KMS-11 (cell line): ENCODE results near the gene LYST.
"Not testable (repeated sequence)": the region's sequence is repeated elsewhere in the genome, so short reads cannot be mapped to it uniquely, and the experiment has no call there.

Experiments
- H2AFZ ChIP-seq: fragments of 200-600 bp; sonication (generic); 2 replicates; pipeline ENCODE4 v1.6.1; 2016; ENCODE audit warnings: antibody characterized with exemption, mixed run types, low read depth
- H3K27ac ChIP-seq: fragments of 200-600 bp; sonication (generic); 2 replicates; pipeline ENCODE4 v1.6.1; 2016; ENCODE audit warnings: mild to moderate bottlenecking, mixed run types
- H3K27me3 ChIP-seq: fragments of 200-600 bp; sonication (generic); 2 replicates; pipeline ENCODE4 v1.6.1; 2017; ENCODE audit warnings: mild to moderate bottlenecking, low read depth, mixed run types, moderate library complexity; ENCODE audit not compliant: insufficient read depth
- H3K36me3 ChIP-seq: fragments of 200-600 bp; sonication (generic); 2 replicates; pipeline ENCODE4 v1.6.1; 2017; ENCODE audit warnings: mild to moderate bottlenecking, mixed run types; ENCODE audit not compliant: insufficient read depth
- H3K4me1 ChIP-seq: fragments of 200-600 bp; sonication (generic); 2 replicates; pipeline ENCODE4 v1.6.1; 2016; ENCODE audit warnings: mild to moderate bottlenecking, low read depth, mixed run types; ENCODE audit not compliant: poor library complexity, severe bottlenecking
- H3K4me2 ChIP-seq: fragments of 200-600 bp; sonication (generic); 2 replicates; pipeline ENCODE4 v1.7.0; 2016; ENCODE audit warnings: mild to moderate bottlenecking, mixed run types
- H3K4me3 ChIP-seq: fragments of 200-600 bp; sonication (generic); IDR thresholded peaks from 2 replicates; pipeline ENCODE4 v1.6.1; 2017; ENCODE audit warnings: low read depth, low read length, mixed read lengths; ENCODE audit not compliant: insufficient read depth
- H3K79me2 ChIP-seq: fragments of 200-600 bp; sonication (generic); 2 replicates; pipeline ENCODE4 v1.6.1; 2016; ENCODE audit warnings: low read depth, mixed run types; ENCODE audit not compliant: insufficient read depth
- H3K9ac ChIP-seq: fragments of 200-600 bp; sonication (generic); 2 replicates; pipeline ENCODE4 v1.6.1; 2016; ENCODE audit warnings: mild to moderate bottlenecking, mixed run types
- H4K20me1 ChIP-seq: fragments of 200-600 bp; sonication (generic); 2 replicates; pipeline ENCODE4 v1.6.1; 2016; ENCODE audit warnings: mild to moderate bottlenecking, mixed run types; ENCODE audit not compliant: insufficient read depth
- CTCF ChIP-seq: fragments of 200-600 bp; sonication (generic); conservative IDR thresholded peaks from 2 replicates; pipeline ENCODE4 v1.6.1; 2017; ENCODE audit warnings: low read depth, mild to moderate bottlenecking, antibody characterized with exemption, low read length, moderate library complexity, mixed read lengths

The LYST gene

GRCh38 chr1:235650341-235651169 lies 216.2 kb downstream of the LYST start:
- no peaks in the 10 kb centered on the region for H3K4me1 ChIP-seq
- H3K79me2 ChIP-seq: no peaks in the 10 kb centered on the region
- no peak overlapping the region for H3K4me2 ChIP-seq
- TF ChIP-seq CTCF: no peak
- H3K4me3 ChIP-seq: no peak overlapping the region
- no peak overlapping the region for H2AFZ ChIP-seq
- H4K20me1 ChIP-seq: no peaks in the 10 kb centered on the region
- no peaks in the 10 kb centered on the region for H3K27me3 ChIP-seq
- H3K36me3 ChIP-seq: no peaks in the 10 kb centered on the region
- no peak overlapping the region for H3K27ac ChIP-seq
- no peak overlapping the region for H3K9ac ChIP-seq

GRCh38 chr1:235649368-235650163 lies 217.1 kb downstream of the LYST start, which contains the start of gene GNG4:
TSS of gene GNG4 (minus strand) at chr1:235649784. CDS start at chr1:235583838, 65,946 bp downstream.
- H2AFZ ChIP-seq: peak within 1 kb of the TSS; percentile 80

GRCh38 chr1:235648954-235649367 lies 217.7 kb downstream of the LYST start:
- Histone ChIP-seq H3K36me3 (no peaks in the 10 kb centered on the region), H4K20me1 (no peaks in the 10 kb centered on the region), H3K27me3 (no peaks in the 10 kb centered on the region), H3K9ac (peak overlapping the region; percentile 52; the same call in 1 of the 2 replicates), H3K79me2 (no peaks in the 10 kb centered on the region), H2AFZ (peak overlapping the region; percentile 80), H3K4me3 (peak overlapping the region; percentile 78), H3K4me1 (no peaks in the 10 kb centered on the region), H3K4me2 (peak overlapping the region; percentile 88), H3K27ac (no peak overlapping the region)
- TF ChIP-seq CTCF: no peak

More at GRCh38 chr1:235649368-235650163, 217.1 kb downstream of the LYST start, which contains the start of gene GNG4:
- Histone ChIP-seq H3K4me1 (no peaks in the 10 kb centered on the region), H3K79me2 (no peaks in the 10 kb centered on the region), H3K4me2 (peak within 1 kb of the TSS; percentile 88), H4K20me1 (no peaks in the 10 kb centered on the region), H3K4me3 (peak within 1 kb of the TSS; percentile 78), H3K27ac (no peak within 1 kb of the TSS), H3K9ac (peak within 1 kb of the TSS; percentile 52; the same call in 1 of the 2 replicates), H3K36me3 (no peaks in the 10 kb centered on the region), H3K27me3 (no peaks in the 10 kb centered on the region)
- no peak for TF ChIP-seq CTCF

GRCh38 chr1:235648407-235648907 lies 218.2 kb downstream of the LYST start:
- Histone ChIP-seq H2AFZ (peak overlapping the region; percentile 80; the same call in 1 of the 2 replicates), H3K27ac (no peak overlapping the region), H3K4me1 (peaks cover 2% of the 10 kb centered on the region), H3K4me2 (peak overlapping the region; percentile 88; the same call in 1 of the 2 replicates), H3K79me2 (no peaks in the 10 kb centered on the region), H3K27me3 (no peaks in the 10 kb centered on the region), H3K4me3 (peak overlapping the region; percentile 78), H3K36me3 (no peaks in the 10 kb centered on the region), H4K20me1 (no peaks in the 10 kb centered on the region), H3K9ac (no peak overlapping the region)
- no peak for TF ChIP-seq CTCF

- H3K27me3 ChIP-seq, H3K27ac ChIP-seq, H3K79me2 ChIP-seq, H3K4me2 ChIP-seq, H3K9ac ChIP-seq, H2AFZ ChIP-seq, H4K20me1 ChIP-seq, H3K36me3 ChIP-seq, H3K4me3 ChIP-seq: not testable (repeated sequence)
- peaks cover 11% of the 10 kb centered on the region for H3K4me1 ChIP-seq
Measured at GRCh38 chr1:235647537-235647936, 219.2 kb downstream of the LYST start.
